BLaER1 treated with 17β-estradiol and CSF1 and Interleukin-3, amounts not matched to agents 10 nM and 100 nM (cell line): ENCODE results near the gene RMDN3.

ENCODE experiments used
- H3K27ac ChIP-seq, 11 experiments: shearing (Covaris generic); formaldehyde crosslinking; 2 replicates each; pipeline ENCODE4 v1.8.1; 2022
- H3K27me3 ChIP-seq, 11 experiments: shearing (Covaris generic); formaldehyde crosslinking; 2 replicates each; pipeline ENCODE4 v1.8.1; 2022
- H3K36me3 ChIP-seq, 11 experiments: shearing (Covaris generic); formaldehyde crosslinking; 2 replicates each; pipeline ENCODE4 v1.8.1; 2022
- H3K4me1 ChIP-seq, 10 experiments: shearing (Covaris generic); formaldehyde crosslinking; 2 replicates each; pipeline ENCODE4 v1.8.1; 2022
- H3K4me2 ChIP-seq, 11 experiments: shearing (Covaris generic); formaldehyde crosslinking; 2 replicates each; pipeline ENCODE4 v1.8.1; 2022
- H3K4me3 ChIP-seq, 10 experiments: shearing (Covaris generic); formaldehyde crosslinking; 2 replicates each; pipeline ENCODE4 v1.8.1; 2022
- H3K9ac ChIP-seq, 11 experiments: shearing (Covaris generic); formaldehyde crosslinking; 2 replicates each; pipeline ENCODE4 v1.8.1; 2022
- H3K9me3 ChIP-seq, 11 experiments: shearing (Covaris generic); formaldehyde crosslinking; replicated peaks in 1 of 11; 2 replicates each; pipeline ENCODE4 v1.8.1; 2022
- H4K20me1 ChIP-seq, 11 experiments: shearing (Covaris generic); formaldehyde crosslinking; 2 replicates each; pipeline ENCODE4 v1.8.1; 2022
- Cebpa-rat ChIP-seq, 11 experiments: shearing (Covaris generic); IDR thresholded peaks; 2 replicates each; pipeline ENCODE4 v1.8.1; 2022

RMDN3 gene

GRCh38 chr15:40750885-40751284, 4.2 kb downstream of the RMDN3 start:
- H3K36me3 ChIP-seq, result peaks cover 42 to 71% (median 57%) of the 10 kb centered on the region in 11 experiments
- no peak overlapping the region for H3K4me2 ChIP-seq
- no peak overlapping the region for H3K27ac ChIP-seq
- no peak overlapping the region for H3K4me3 ChIP-seq
- no peak for TF ChIP-seq Cebpa-rat (IDR thresholded peaks at IDR 0.05)
- no peaks in the 10 kb centered on the region for H3K9me3 ChIP-seq
- H3K4me1 ChIP-seq, result peaks cover 29 to 44% (median 41%) of the 10 kb centered on the region in 10 experiments
- no peaks in the 10 kb centered on the region for H3K27me3 ChIP-seq
- H4K20me1 ChIP-seq, result peaks cover 0 to 48% (median 19%) of the 10 kb centered on the region in 11 experiments; a peak in 15 of 22 replicates
- H3K9ac ChIP-seq, result peak overlapping the region in 2 of 11 experiments; percentile 18 to 47; a peak in 1 of 22 replicates

- Histone ChIP-seq H3K27me3 (no peaks in the 10 kb centered on the region), H3K27ac (no peak overlapping the region), H3K4me2 (no peak overlapping the region), H3K36me3 (peaks cover 42 to 88% (median 67%) of the 10 kb centered on the region in 11 experiments), H3K9ac (no peak overlapping the region), H3K9me3 (no peaks in the 10 kb centered on the region), H4K20me1 (peaks cover 0 to 62% (median 30%) of the 10 kb centered on the region in 11 experiments; a peak in 15 of 22 replicates), H3K4me3 (no peak overlapping the region), H3K4me1 (peaks cover 33 to 52% (median 47%) of the 10 kb centered on the region in 10 experiments)
- TF ChIP-seq Cebpa-rat (IDR thresholded peaks at IDR 0.05), result no peak
Observed at GRCh38 chr15:40749151-40749630, 5.9 kb downstream of the RMDN3 start.

- H3K4me2 ChIP-seq, result peak overlapping the region in 1 of 11 experiments; percentile 31; a peak in 1 of 22 replicates
- peaks cover 0 to 68% (median 36%) of the 10 kb centered on the region in 11 experiments; a peak in 15 of 22 replicates for H4K20me1 ChIP-seq
- no peaks in the 10 kb centered on the region for H3K9me3 ChIP-seq
- peaks cover 49 to 94% (median 78%) of the 10 kb centered on the region in 11 experiments for H3K36me3 ChIP-seq
- no peak for TF ChIP-seq Cebpa-rat (IDR thresholded peaks at IDR 0.05)
- H3K4me1 ChIP-seq, result peaks cover 33 to 52% (median 47%) of the 10 kb centered on the region in 10 experiments
- H3K27ac ChIP-seq, result peak overlapping the region in 1 of 11 experiments; percentile 21; a peak in 1 of 22 replicates
- H3K4me3 ChIP-seq, result no peak overlapping the region
- peak overlapping the region in 6 of 11 experiments; percentile 1 to 57 (median 24); a peak in 5 of 22 replicates for H3K9ac ChIP-seq
- H3K27me3 ChIP-seq, result no peaks in the 10 kb centered on the region
Observed at GRCh38 chr15:40747685-40748631, 7.1 kb downstream of the RMDN3 start.

- Histone ChIP-seq H3K4me1 (peaks cover 30 to 49% (median 43%) of the 10 kb centered on the region in 10 experiments), H4K20me1 (peaks cover 0 to 59% (median 36%) of the 10 kb centered on the region in 11 experiments; a peak in 15 of 22 replicates), H3K4me3 (no peak overlapping the region), H3K36me3 (peaks cover 54 to 94% (median 78%) of the 10 kb centered on the region in 11 experiments), H3K4me2 (peak overlapping the region in 7 of 11 experiments; percentile 13 to 52 (median 32); a peak in 9 of 22 replicates), H3K27ac (no peak overlapping the region), H3K9ac (peak overlapping the region in 7 of 11 experiments; percentile 1 to 27 (median 23); a peak in 4 of 22 replicates), H3K27me3 (no peaks in the 10 kb centered on the region), H3K9me3 (no peaks in the 10 kb centered on the region)
- peak in 4 of 11 experiments; percentile 18 to 60 (median 38); a peak in 5 of 22 replicates for TF ChIP-seq Cebpa-rat (IDR thresholded peaks at IDR 0.05)
Observed at GRCh38 chr15:40746916-40747418, 8.1 kb downstream of the RMDN3 start.

GRCh38 chr15:40744815-40745152, 10.3 kb downstream of the RMDN3 start:
- TF ChIP-seq Cebpa-rat (IDR thresholded peaks at IDR 0.05), result no peak

GRCh38 chr15:40743921-40744814, 10.9 kb downstream of the RMDN3 start:
- Histone ChIP-seq H3K27ac (peak overlapping the region in 7 of 11 experiments; percentile 32 to 66 (median 39); a peak in 13 of 22 replicates), H3K4me3 (no peak overlapping the region), H3K9me3 (no peaks in the 10 kb centered on the region), H3K4me1 (peaks cover 30 to 49% (median 43%) of the 10 kb centered on the region in 10 experiments), H4K20me1 (peaks cover 0 to 66% (median 36%) of the 10 kb centered on the region in 11 experiments; a peak in 15 of 22 replicates), H3K4me2 (peak overlapping the region; percentile 22 to 76 (median 52)), H3K9ac (peak overlapping the region in 8 of 11 experiments; percentile 3 to 54 (median 32); a peak in 13 of 22 replicates), H3K36me3 (peaks cover 54 to 94% (median 78%) of the 10 kb centered on the region in 11 experiments), H3K27me3 (no peaks in the 10 kb centered on the region)
- TF ChIP-seq Cebpa-rat (IDR thresholded peaks at IDR 0.05), result 0 out of 22 replicates have a peak, but pooled peaks of 1 of the 11 experiments have one; percentile 37

More at GRCh38 chr15:40744815-40745152, 10.3 kb downstream of the RMDN3 start:
- H3K4me1 ChIP-seq, result peaks cover 30 to 49% (median 43%) of the 10 kb centered on the region in 10 experiments
- H3K27ac ChIP-seq, result peak overlapping the region in 4 of 11 experiments; percentile 11 to 66 (median 20); a peak in 5 of 22 replicates
- H3K9ac ChIP-seq, result peak overlapping the region in 5 of 11 experiments; percentile 1 to 51 (median 21); a peak in 5 of 22 replicates
- no peak overlapping the region for H3K4me3 ChIP-seq
- H4K20me1 ChIP-seq, result peaks cover 0 to 60% (median 36%) of the 10 kb centered on the region in 11 experiments; a peak in 15 of 22 replicates
- peaks cover 54 to 94% (median 78%) of the 10 kb centered on the region in 11 experiments for H3K36me3 ChIP-seq
- no peaks in the 10 kb centered on the region for H3K9me3 ChIP-seq
- H3K4me2 ChIP-seq, result peak overlapping the region in 9 of 11 experiments; percentile 1 to 76 (median 21); a peak in 13 of 22 replicates
- H3K27me3 ChIP-seq, result no peaks in the 10 kb centered on the region

GRCh38 chr15:40743485-40743901, 11.6 kb downstream of the RMDN3 start:
- Histone ChIP-seq H3K4me2 (peak overlapping the region; percentile 22 to 76 (median 52)), H3K36me3 (peaks cover 54 to 94% (median 79%) of the 10 kb centered on the region in 11 experiments), H3K27ac (peak overlapping the region in 7 of 11 experiments; percentile 32 to 66 (median 39); a peak in 10 of 22 replicates)

More at GRCh38 chr15:40743485-40743901, 11.6 kb downstream of the RMDN3 start:
- Histone ChIP-seq H3K9ac (peak overlapping the region in 7 of 11 experiments; percentile 7 to 54 (median 37); a peak in 11 of 22 replicates), H3K9me3 (no peaks in the 10 kb centered on the region), H3K4me3 (no peak overlapping the region), H3K27me3 (no peaks in the 10 kb centered on the region), H4K20me1 (peaks cover 0 to 71% (median 36%) of the 10 kb centered on the region in 11 experiments; a peak in 15 of 22 replicates), H3K4me1 (peaks cover 30 to 49% (median 43%) of the 10 kb centered on the region in 10 experiments)
- no peak for TF ChIP-seq Cebpa-rat (IDR thresholded peaks at IDR 0.05)
